Prostate gland (tissue), 2 donors: Measurements from ENCODE around the gene RNF141. TPM values are rescaled to one million over a fixed set of nuclear protein-coding genes. Genes with fewer than 3 reads are reported as not detected.

Source experiments
- DNase-seq: peaks from one replicate; pipeline ENCODE4 v3.0.0-alpha.2; 2019; ENCODE audit warnings: low spot score
- H3K27ac ChIP-seq, 2 donors: fragments of 200-600 bp; sonication (generic); 2 replicates each; pipeline ENCODE4 v1.5.1; 2017 to 2019
- H3K27me3 ChIP-seq: fragments of 200-600 bp; sonication (generic); replicated peaks from 2 replicates; pipeline ENCODE4 v1.5.1; 2019; ENCODE audit not compliant: insufficient read depth
- H3K36me3 ChIP-seq, 2 donors: fragments of 200-600 bp; sonication (generic); 1 replicate in 1 of 2; 2 replicates in 1 of 2; pipeline versions ENCODE4 v1.5.1 to v1.8.1; 2017 to 2019
- H3K4me1 ChIP-seq: fragments of 200-600 bp; sonication (generic); replicated peaks from 2 replicates; pipeline ENCODE4 v1.5.1; 2019
- H3K4me3 ChIP-seq, 2 donors: fragments of 200-600 bp; sonication (generic); 2 replicates each; pipeline ENCODE4 v1.5.1; 2017 to 2019
- H3K9me3 ChIP-seq: fragments of 200-600 bp; sonication (generic); 2 replicates; pipeline ENCODE4 v1.5.1; 2017
- CTCF ChIP-seq, 4 experiments: fragments of 200-600 bp in 2 of 4; fragments of 450-650 bp in 2 of 4; sonication (generic) in 2 of 4; IDR thresholded peaks; 1 replicate in 3 of 4; 2 replicates in 1 of 4; pipeline ENCODE4 v1.5.1; 2016 to 2019; ENCODE audit warnings: antibody characterized with exemption in 4 of 4, mild to moderate bottlenecking in 2 of 4, moderate library complexity in 2 of 4
- POLR2A ChIP-seq: fragments of 450-650 bp; IDR thresholded peaks from one replicate; pipeline ENCODE4 v1.6.1; 2016; ENCODE audit warnings: antibody characterized with exemption, mild to moderate bottlenecking
- POLR2AphosphoS5 ChIP-seq: sonication (generic); formaldehyde crosslinking; IDR thresholded peaks from one replicate; pipeline ENCODE4 v1.6.1; 2017; ENCODE audit warnings: antibody characterized with exemption
- WGBS: methylation state at CpG from one replicate; pipeline ENCODE4 v1.1.5; 2018; 5-methylcytosine and 5-hydroxymethylcytosine counted together
- intact Hi-C: fragments of 100-400 bp; cut with DNase I; formaldehyde crosslinking; loops from one replicate; pipeline ENCODE4 v1.14.2; 2022
- total RNA-seq, 2 donors: library from RNA; depleted of rRNA; stranded (reverse); fragments of >200 nt; gene quantifications; one replicate each; pipeline ENCODE4 v1.1.0, GENCODE V29; 2016

Gene RNF141
- total RNA-seq, 2 donors from 2014 or later, result 52.9 to 66.2 TPM

- WGBS, result 93% methylated on average over 2 of the region's 2 CpGs
- H3K27me3 ChIP-seq, result no peaks in the 10 kb centered on the region
- H3K9me3 ChIP-seq, result no peaks in the 10 kb centered on the region
- intact Hi-C loops, result loop anchor here (5.0 kb wide), 1 partner anchor 223 kb away; no protein-coding TSS in a partner anchor
- H3K27ac ChIP-seq, result no peak overlapping the region
- no peaks in the 10 kb centered on the region for H3K4me1 ChIP-seq
- H3K36me3 ChIP-seq, result no peaks in the 10 kb centered on the region
- H3K4me3 ChIP-seq, result no peak overlapping the region
- TF ChIP-seq CTCF (IDR thresholded peaks at IDR 0.05), result no peak
- TF ChIP-seq POLR2A, result no peak
- TF ChIP-seq POLR2AphosphoS5, result no peak
- no peak for DNase-seq
Measured at GRCh38 chr11:10514709-10515108, 26.3 kb downstream of the RNF141 start.

GRCh38 chr11:10514202-10514601 is 26.8 kb downstream of the RNF141 start:
- Histone ChIP-seq H3K36me3 (no peaks in the 10 kb centered on the region), H3K27ac (no peak overlapping the region), H3K4me3 (no peak overlapping the region), H3K4me1 (no peaks in the 10 kb centered on the region), H3K27me3 (no peaks in the 10 kb centered on the region), H3K9me3 (no peaks in the 10 kb centered on the region)
- DNase-seq, result no peak
- intact Hi-C loops, result loop anchor here (5.0 kb wide), 1 partner anchor 223 kb away; no protein-coding TSS in a partner anchor
- WGBS, result 44% methylated on average over 2 of the region's 2 CpGs
- TF ChIP-seq CTCF (IDR thresholded peaks at IDR 0.05), result peak in 3 of 4 experiments; percentile 43 to 50 (median 49)
- TF ChIP-seq POLR2AphosphoS5, result no peak

GRCh38 chr11:10511181-10511621 is 29.8 kb downstream of the RNF141 start:
- H3K27ac ChIP-seq, result no peak overlapping the region
- no peak for DNase-seq
- H3K4me1 ChIP-seq, result no peaks in the 10 kb centered on the region
- H3K4me3 ChIP-seq, result no peak overlapping the region
- WGBS, result 82% methylated on average over 10 of the region's 10 CpGs
- intact Hi-C loops, result loop anchor here (5.0 kb wide), 1 partner anchor 226 kb away; no protein-coding TSS in a partner anchor
- no peaks in the 10 kb centered on the region for H3K9me3 ChIP-seq
- no peaks in the 10 kb centered on the region for H3K27me3 ChIP-seq
- H3K36me3 ChIP-seq, result no peaks in the 10 kb centered on the region
- no peak for TF ChIP-seq POLR2A
- no peak for TF ChIP-seq CTCF (IDR thresholded peaks at IDR 0.05)
- no peak for TF ChIP-seq POLR2AphosphoS5

GRCh38 chr11:10506008-10506370 is 35.0 kb downstream of the RNF141 start:
- intact Hi-C loops, result no loop called here
- DNase-seq, result no peak
- Histone ChIP-seq H3K4me3 (no peak overlapping the region), H3K36me3 (peaks cover 0 to 7% of the 10 kb centered on the region in 2 donors), H3K27me3 (no peaks in the 10 kb centered on the region), H3K27ac (no peak overlapping the region), H3K4me1 (no peaks in the 10 kb centered on the region), H3K9me3 (no peaks in the 10 kb centered on the region)
- no peak for TF ChIP-seq POLR2AphosphoS5

GRCh38 chr11:10505278-10506007 is 35.5 kb downstream of the RNF141 start:
- no peak for TF ChIP-seq POLR2A
- TF ChIP-seq CTCF (IDR thresholded peaks at IDR 0.05), result no peak
- TF ChIP-seq POLR2AphosphoS5, result no peak
- H3K27ac ChIP-seq, result no peak overlapping the region
- H3K36me3 ChIP-seq, result peaks cover 0 to 7% of the 10 kb centered on the region in 2 donors
- 91% methylated on average over 6 of the region's 6 CpGs for WGBS
- H3K9me3 ChIP-seq, result no peaks in the 10 kb centered on the region
- no peaks in the 10 kb centered on the region for H3K27me3 ChIP-seq
- H3K4me3 ChIP-seq, result no peak overlapping the region
- H3K4me1 ChIP-seq, result no peaks in the 10 kb centered on the region
- DNase-seq, result no peak
- intact Hi-C loops, result no loop called here
